GM23338 (cell line): ENCODE measurements around the gene SERPINA9. TPM values are rescaled to one million over a fixed set of nuclear protein-coding genes. Genes with fewer than 3 reads are reported as not detected.

Source experiments
- ATAC-seq: fragments of 200-7000 bp; cut with Tn5 transposase; 3 replicates; pipeline ENCODE4 v1.9.1; 2020
- DNase-seq: peaks from one replicate; pipeline ENCODE4 v3.0.0-alpha.2; 2015; ENCODE audit warnings: low spot score
- H2AFZ ChIP-seq: fragments of 200-600 bp; sonication (generic); 2 replicates; pipeline ENCODE4 v1.8.0; 2016; ENCODE audit warnings: antibody characterized with exemption, mild to moderate bottlenecking, moderate library complexity
- H3F3A ChIP-seq: fragments of 200-600 bp; sonication (generic); replicated peaks from 2 replicates; pipeline ENCODE4 v1.8.0; 2017; ENCODE audit warnings: antibody characterized with exemption, mixed run types, low read depth
- H3K27ac ChIP-seq: fragments of 200-600 bp; sonication (generic); 2 replicates; pipeline ENCODE4 v1.6.1; 2016; ENCODE audit warnings: low read depth
- H3K27me3 ChIP-seq: fragments of 200-600 bp; sonication (generic); 2 replicates; pipeline ENCODE4 v1.8.0; 2016; ENCODE audit warnings: mild to moderate bottlenecking, mixed run types, moderate library complexity; ENCODE audit not compliant: insufficient read depth
- H3K36me3 ChIP-seq: fragments of 200-600 bp; sonication (generic); 2 replicates; pipeline ENCODE4 v1.8.0; 2016; ENCODE audit warnings: mild to moderate bottlenecking; ENCODE audit not compliant: insufficient read depth
- H3K4me1 ChIP-seq: fragments of 200-600 bp; sonication (generic); 2 replicates; pipeline ENCODE4 v1.8.0; 2016; ENCODE audit warnings: mild to moderate bottlenecking, moderate library complexity; ENCODE audit not compliant: insufficient read depth
- H3K4me2 ChIP-seq: fragments of 200-600 bp; sonication (generic); 2 replicates; pipeline ENCODE4 v1.7.1; 2017; ENCODE audit warnings: mixed run types
- H3K4me3 ChIP-seq: fragments of 200-600 bp; sonication (generic); 2 replicates; pipeline ENCODE4 v1.6.1; 2016; ENCODE audit warnings: mixed run types
- H3K79me2 ChIP-seq: fragments of 200-600 bp; sonication (generic); replicated peaks from 2 replicates; pipeline ENCODE4 v1.8.0; 2017; ENCODE audit warnings: mild to moderate bottlenecking; ENCODE audit not compliant: insufficient read depth
- H3K9me2 ChIP-seq: fragments of 200-600 bp; sonication (generic); 2 replicates; pipeline ENCODE4 v1.8.0; 2017; ENCODE audit not compliant: insufficient read depth
- H4K20me1 ChIP-seq: fragments of 200-600 bp; sonication (generic); replicated peaks from 2 replicates; pipeline ENCODE4 v1.8.0; 2017; ENCODE audit warnings: mild to moderate bottlenecking; ENCODE audit not compliant: insufficient read depth
- H3K27ac Mint-ChIP-seq: 2 replicates; pipeline ENCODE4 v1.8.0; 2020; ENCODE audit warnings: inconsistent platforms, mild to moderate bottlenecking, moderate library complexity, mixed read lengths
- H3K27me3 Mint-ChIP-seq: 3 replicates; pipeline ENCODE4 v1.8.0; 2022; ENCODE audit warnings: low read depth, mild to moderate bottlenecking, moderate library complexity, mixed read lengths, inconsistent platforms; ENCODE audit not compliant: insufficient read depth, poor library complexity
- H3K36me3 Mint-ChIP-seq: 3 replicates; pipeline ENCODE4 v1.8.0; 2021; ENCODE audit warnings: low read depth, mild to moderate bottlenecking, inconsistent platforms, moderate library complexity, mixed read lengths
- H3K4me1 Mint-ChIP-seq: 3 replicates; pipeline ENCODE4 v1.8.0; 2020; ENCODE audit warnings: mild to moderate bottlenecking, inconsistent platforms, mixed read lengths
- H3K4me3 Mint-ChIP-seq: 3 replicates; pipeline ENCODE4 v1.8.0; 2021; ENCODE audit warnings: moderate library complexity, mild to moderate bottlenecking, inconsistent platforms, mixed read lengths
- H3K9me3 Mint-ChIP-seq: 3 replicates; pipeline ENCODE4 v1.8.0; 2020; ENCODE audit warnings: moderate library complexity, mild to moderate bottlenecking, inconsistent platforms, mixed read lengths
- CREB1 ChIP-seq: fragments of 250-450 bp; sonication (Bioruptor Pico); IDR thresholded peaks from 2 replicates; pipeline ENCODE4 v1.5.0; 2020; ENCODE audit warnings: low read depth, mild to moderate bottlenecking, moderate library complexity
- CTCF ChIP-seq, 2 experiments: fragments of 200-600 bp in 1 of 2; sonication (generic) in 1 of 2; conservative IDR thresholded peaks; 2 replicates each; pipeline versions ENCODE4 v1.5.1 to v1.6.1; 2016 to 2017; ENCODE audit warnings: antibody characterized with exemption in 2 of 2, low read depth in 2 of 2, mild to moderate bottlenecking in 2 of 2, moderate library complexity in 1 of 2
- ETS1 ChIP-seq: IDR thresholded peaks from 2 replicates; pipeline ENCODE4 v1.6.1; 2016; ENCODE audit warnings: antibody characterized with exemption
- JUNB ChIP-seq: IDR thresholded peaks from one replicate; pipeline ENCODE4 v1.6.1; 2016; ENCODE audit warnings: antibody characterized with exemption; ENCODE audit not compliant: unreplicated experiment
- NANOG ChIP-seq: IDR thresholded peaks from 2 replicates; pipeline ENCODE4 v1.6.1; 2016; ENCODE audit warnings: antibody characterized with exemption, borderline replicate concordance
- REST ChIP-seq: IDR thresholded peaks from one replicate; pipeline ENCODE4 v1.6.1; 2018; ENCODE audit warnings: antibody characterized with exemption; ENCODE audit not compliant: unreplicated experiment
- ZNF114 ChIP-seq: fragments of 250-450 bp; sonication (Bioruptor Pico); IDR thresholded peaks from 2 replicates; pipeline ENCODE4 v1.5.0; 2020; ENCODE audit warnings: mild to moderate bottlenecking, moderate library complexity
- ZNF331 ChIP-seq: fragments of 250-450 bp; sonication (Bioruptor Pico); IDR thresholded peaks from 2 replicates; pipeline ENCODE4 v1.5.0; 2020; ENCODE audit warnings: low read depth, mild to moderate bottlenecking, moderate library complexity
- polyA plus RNA-seq: library from polyadenylated mRNA; unstranded; fragments of >200 nt; fragmentation: Nextera tagmentation; extraction: Ambion mirVana; gene quantifications from 2 replicates; pipeline ENCODE4 v1.2.1, GENCODE V29; 2016
- total RNA-seq: library from RNA; depleted of rRNA; stranded (reverse); fragments of >200 nt; shearing (Covaris generic); gene quantifications from 2 replicates; pipeline ENCODE4 v1.2.3, GENCODE V29; 2014

SERPINA9 gene
- total and polyA plus RNA-seq, 2 experiments from 2014 or later = not detected

- Histone ChIP-seq H3K9me2 (no peaks in the 10 kb centered on the region), H3K36me3 (no peaks in the 10 kb centered on the region), H2AFZ (0 out of 2 replicates have a peak overlapping the region, but pooled peaks have one; percentile 4), H3K79me2 (no peaks in the 10 kb centered on the region), H3K4me2 (no peak overlapping the region), H3K27me3 (no peaks in the 10 kb centered on the region), H3F3A (no peaks in the 10 kb centered on the region), H3K27ac (no peak overlapping the region), H3K4me1 (no peaks in the 10 kb centered on the region), H3K4me3 (no peak overlapping the region), H4K20me1 (no peaks in the 10 kb centered on the region)
- Mint-ChIP-seq H3K27ac (no peak overlapping the region), H3K36me3 (no peaks in the 10 kb centered on the region), H3K9me3 (peaks cover 11% of the 10 kb centered on the region; the same call in 2 of the 3 replicates), H3K27me3 (peaks cover 4% of the 10 kb centered on the region), H3K4me1 (peaks cover 6% of the 10 kb centered on the region; the same call in 2 of the 3 replicates), H3K4me3 (no peak overlapping the region)
- TF ChIP-seq ZNF114 (CRISPR knock-in tag) = no peak
- ATAC-seq (no peak), DNase-seq (no peak)
Measured at GRCh38 chr14:94426526-94426925, 49.5 kb downstream of the SERPINA9 start.

GRCh38 chr14:94424371-94424770 lies 51.6 kb downstream of the SERPINA9 start:
- H3K27me3 Mint-ChIP-seq = peaks cover 4% of the 10 kb centered on the region
- no peak overlapping the region for H2AFZ ChIP-seq
- no peak overlapping the region for H3K4me3 Mint-ChIP-seq
- no peak for DNase-seq
- H4K20me1 ChIP-seq = no peaks in the 10 kb centered on the region
- no peak overlapping the region for H3K4me2 ChIP-seq
- H3K36me3 Mint-ChIP-seq = peaks cover 3% of the 10 kb centered on the region; the same call in 2 of the 3 replicates
- peaks cover 6% of the 10 kb centered on the region; the same call in 2 of the 3 replicates for H3K4me1 Mint-ChIP-seq
- H3K9me3 Mint-ChIP-seq = peaks cover 9% of the 10 kb centered on the region; the same call in 2 of the 3 replicates
- H3K27me3 ChIP-seq = no peaks in the 10 kb centered on the region
- H3K9me2 ChIP-seq = no peaks in the 10 kb centered on the region
- no peak overlapping the region for H3K4me3 ChIP-seq
- no peaks in the 10 kb centered on the region for H3K79me2 ChIP-seq
- no peaks in the 10 kb centered on the region for H3F3A ChIP-seq
- no peaks in the 10 kb centered on the region for H3K4me1 ChIP-seq
- no peak overlapping the region for H3K27ac ChIP-seq
- no peak for ATAC-seq
- H3K36me3 ChIP-seq = no peaks in the 10 kb centered on the region
- H3K27ac Mint-ChIP-seq = no peak overlapping the region
- TF ChIP-seq NANOG = no peak
- TF ChIP-seq CTCF (conservative IDR thresholded peaks at IDR 0.05; ENCODE audit: low read depth in 2 of 2) = no peak
- no peak for TF ChIP-seq JUNB
- no peak for TF ChIP-seq REST
- TF ChIP-seq ETS1 = no peak
- TF ChIP-seq CREB1 (CRISPR knock-in tag) = no peak
- no peak for TF ChIP-seq ZNF114 (CRISPR knock-in tag)
- no peak for TF ChIP-seq ZNF331 (CRISPR knock-in tag)
